ENCODE data around the gene TNFSF11. TPM values are rescaled to one million over a fixed set of nuclear protein-coding genes. Genes with fewer than 3 reads are reported as not detected.

TNFSF11 gene
- total and polyA plus RNA-seq, 4 donors = 0.25 to 1.3 (median 0.25) TPM

GRCh38 chr13:42610649-42611048 is 36.7 kb downstream of the TNFSF11 start:
- Histone ChIP-seq H3K36me3 (ENCODE audit: control insufficient read depth in 4 of 4, insufficient read depth in 3 of 4, low read depth in 1 of 4, low read length in 3 of 4) (no peaks in the 10 kb centered on the region), H3K9me3 (ENCODE audit: control insufficient read depth in 4 of 4, low read length in 3 of 4) (no peaks in the 10 kb centered on the region), H3K4me1 (ENCODE audit: control insufficient read depth in 4 of 4, insufficient read depth in 4 of 4, low read length in 3 of 4) (no peaks in the 10 kb centered on the region), H3K4me3 (ENCODE audit: low read depth in 1 of 3, low read length in 3 of 3) (no peak overlapping the region), H3K9ac (ENCODE audit: low read depth in 1 of 2, low read length in 2 of 2) (no peak overlapping the region), H3K27ac (ENCODE audit: low read depth in 1 of 2, low read length in 2 of 2) (no peak overlapping the region), H3K27me3 (ENCODE audit: control insufficient read depth in 4 of 4, insufficient read depth in 4 of 4, low read length in 3 of 4) (peaks cover 0 to 3% (median 0%) of the 10 kb centered on the region in 4 donors)
- TF ChIP-seq ATF3 (IDR thresholded peaks at IDR 0.05) (no peak), ZBTB33 (IDR thresholded peaks at IDR 0.05) (no peak), EGR1 (IDR thresholded peaks at IDR 0.05; ENCODE audit: low read depth in 2 of 2) (no peak), REST (IDR thresholded peaks at IDR 0.05) (no peak), MAX (IDR thresholded peaks at IDR 0.05) (no peak), NR2F2 (IDR thresholded peaks at IDR 0.05) (no peak), HNF4A (conservative IDR thresholded peaks at IDR 0.05) (no peak), GABPA (IDR thresholded peaks at IDR 0.05 in 1 of 2, conservative IDR thresholded peaks at IDR 0.05 in 1 of 2) (no peak), TAF1 (conservative IDR thresholded peaks at IDR 0.05) (no peak), CTCF (IDR thresholded peaks at IDR 0.05; ENCODE audit: low read depth, low read length, missing input control) (no peak), FOXA2 (IDR thresholded peaks at IDR 0.05) (no peak), RXRA (IDR thresholded peaks at IDR 0.05) (no peak), FOXA1 (IDR thresholded peaks at IDR 0.05) (no peak), YY1 (IDR thresholded peaks at IDR 0.05) (no peak), JUND (IDR thresholded peaks at IDR 0.05) (no peak), HNF4G (IDR thresholded peaks at IDR 0.05) (no peak), RAD21 (IDR thresholded peaks at IDR 0.05) (no peak)
- WGBS = 88% methylated on average over 2 of the region's 2 CpGs
- no peak for DNase-seq (ENCODE audit: low spot score)
